ENCODE data around the gene TFAP2D.

- no peak for TF ChIP-seq CTCF (IDR thresholded peaks at IDR 0.05)
- no peak for TF ChIP-seq EP300 (IDR thresholded peaks at IDR 0.05)
These were observed 91.0 kb downstream of the TFAP2D start for GRCh38 chr6:50804283-50804682.

Data from esophagus muscularis mucosa (tissue), 3 donors.